ENCODE data around the gene USP19.
A peak's percentile ranks its signal among the peaks of the same experiment; 100 is the strongest.

Gene USP19

GRCh38 chr3:49098429-49098828, 22.2 kb downstream of the USP19 start:
- DNase-seq, result no peak

- DNase-seq, result peak; percentile 79
Measured at GRCh38 chr3:49093853-49094767, 26.5 kb downstream of the USP19 start, which contains the start of gene QRICH1. Gene QRICH1 (minus strand): TSS chr3:49094071. CDS start chr3:49077017, 17,054 bp downstream.

GRCh38 chr3:49092938-49093852, 27.4 kb downstream of the USP19 start:
- peak; percentile 11 for DNase-seq

GRCh38 chr3:49081429-49081828, 39.2 kb downstream of the USP19 start:
- no peak for DNase-seq

GRCh38 chr3:49079270-49079669, 41.4 kb downstream of the USP19 start:
- no peak for DNase-seq

- no peak for DNase-seq
Measured at GRCh38 chr3:49076646-49077045, 44.0 kb downstream of the USP19 start.

GRCh38 chr3:49076116-49076515, 44.5 kb downstream of the USP19 start:
- no peak for DNase-seq
